ENCODE results near the gene ZNF880.

DNA sequence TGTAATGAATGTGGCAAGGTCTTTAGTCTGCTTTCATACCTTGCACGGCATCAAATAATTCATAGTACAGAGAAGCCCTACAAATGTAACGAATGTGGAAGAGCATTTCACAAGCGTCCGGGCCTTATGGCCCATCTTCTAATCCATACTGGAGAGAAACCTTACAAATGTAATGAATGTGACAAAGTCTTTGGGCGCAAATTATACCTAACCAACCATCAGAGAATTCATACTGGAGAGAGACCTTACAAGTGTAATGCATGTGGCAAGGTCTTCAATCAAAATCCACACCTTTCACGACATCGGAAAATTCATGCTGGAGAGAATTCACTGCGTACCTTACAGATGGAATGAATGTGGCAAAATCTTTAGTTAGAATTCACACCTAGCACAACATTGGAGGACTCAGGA is 3.3 kb upstream of the ZNF880 start:
- TF ChIP-seq, protein P1, sequence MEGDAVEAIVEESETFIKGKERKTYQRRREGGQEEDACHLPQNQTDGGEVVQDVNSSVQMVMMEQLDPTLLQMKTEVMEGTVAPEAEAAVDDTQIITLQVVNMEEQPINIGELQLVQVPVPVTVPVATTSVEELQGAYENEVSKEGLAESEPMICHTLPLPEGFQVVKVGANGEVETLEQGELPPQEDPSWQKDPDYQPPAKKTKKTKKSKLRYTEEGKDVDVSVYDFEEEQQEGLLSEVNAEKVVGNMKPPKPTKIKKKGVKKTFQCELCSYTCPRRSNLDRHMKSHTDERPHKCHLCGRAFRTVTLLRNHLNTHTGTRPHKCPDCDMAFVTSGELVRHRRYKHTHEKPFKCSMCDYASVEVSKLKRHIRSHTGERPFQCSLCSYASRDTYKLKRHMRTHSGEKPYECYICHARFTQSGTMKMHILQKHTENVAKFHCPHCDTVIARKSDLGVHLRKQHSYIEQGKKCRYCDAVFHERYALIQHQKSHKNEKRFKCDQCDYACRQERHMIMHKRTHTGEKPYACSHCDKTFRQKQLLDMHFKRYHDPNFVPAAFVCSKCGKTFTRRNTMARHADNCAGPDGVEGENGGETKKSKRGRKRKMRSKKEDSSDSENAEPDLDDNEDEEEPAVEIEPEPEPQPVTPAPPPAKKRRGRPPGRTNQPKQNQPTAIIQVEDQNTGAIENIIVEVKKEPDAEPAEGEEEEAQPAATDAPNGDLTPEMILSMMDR (IDR thresholded peaks at IDR 0.05) = no peak
- TF ChIP-seq POLR2A (IDR thresholded peaks at IDR 0.05) (no peak), EP300 (IDR thresholded peaks at IDR 0.05) (no peak)

All from tibial nerve (tissue), 4 donors.